Kidney capillary endothelial cell (primary cell): Measurements from ENCODE around the gene CSTPP1.
"Not testable (repeated sequence)": the region's sequence is repeated elsewhere in the genome, so short reads cannot be mapped to it uniquely, and the experiment has no call there.

Source experiments
- DNase-seq: peaks from one replicate; pipeline ENCODE4 v3.0.0-alpha.2; 2018; ENCODE audit warnings: low spot score

The CSTPP1 gene

GRCh38 chr11:46953093-46953492 is 16.5 kb downstream of the CSTPP1 start:
- no peak for DNase-seq

DNA sequence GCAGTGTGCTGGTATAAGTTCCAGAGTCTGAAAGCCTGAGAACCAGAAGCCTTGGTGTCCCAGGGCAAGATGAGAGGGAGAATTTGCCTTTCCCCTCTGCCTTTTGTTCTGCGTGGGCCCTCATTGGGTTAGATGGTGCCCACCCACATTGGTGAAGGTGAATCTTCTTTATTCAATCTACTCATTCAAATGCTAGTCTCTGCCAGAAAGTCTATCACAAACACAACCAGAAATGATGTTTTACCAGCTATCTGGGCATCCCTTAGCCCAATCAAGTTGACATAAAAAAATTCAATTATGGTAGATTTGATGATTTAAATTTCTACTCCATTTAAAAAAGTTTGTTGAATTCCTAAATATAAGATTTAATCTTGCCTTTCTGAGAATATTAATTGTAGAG is 22.2 kb downstream of the CSTPP1 start:
- DNase-seq, result no peak

DNA sequence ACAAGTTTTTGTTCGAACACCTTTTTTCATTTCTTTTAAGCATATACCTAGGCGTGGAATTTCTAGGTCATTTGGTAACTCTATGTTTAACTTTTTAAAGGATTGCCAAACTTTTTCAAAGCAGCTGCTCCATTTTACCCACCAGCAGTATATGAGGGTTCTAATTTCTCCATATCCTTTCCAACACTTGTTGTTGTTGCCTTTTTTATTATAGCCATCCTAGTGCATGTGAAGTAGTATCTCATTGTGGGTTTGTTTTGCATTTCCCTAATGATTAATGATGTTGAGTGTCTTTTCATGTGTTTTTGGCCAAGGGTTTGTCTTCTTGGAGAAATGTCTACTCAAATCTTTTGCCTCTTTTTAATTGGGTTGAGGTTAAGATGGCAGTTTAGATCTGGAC is 24.5 kb downstream of the CSTPP1 start:
- no peak for DNase-seq

GRCh38 chr11:46961886-46962285 is 25.3 kb downstream of the CSTPP1 start:
- DNase-seq, result not testable (repeated sequence)

DNA sequence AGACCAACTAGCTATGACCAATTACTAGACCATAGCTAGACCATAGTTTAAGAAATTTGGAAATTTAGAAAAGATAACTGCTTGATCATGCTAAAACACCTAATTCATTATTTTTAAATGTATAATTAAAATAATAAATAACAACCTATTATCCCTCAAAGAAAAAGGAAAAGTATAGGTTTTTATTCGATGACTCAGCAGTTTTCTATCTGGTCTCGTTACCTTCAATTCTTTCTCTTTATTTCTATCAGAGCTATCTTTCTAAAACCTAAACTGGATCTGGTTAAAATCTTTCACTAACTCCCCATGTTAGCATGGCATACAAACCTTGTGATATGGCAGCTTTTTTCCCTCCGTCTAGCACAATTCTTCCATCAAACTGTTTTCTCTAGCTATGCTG is 27.3 kb downstream of the CSTPP1 start:
- no peak for DNase-seq

- DNase-seq, result no peak
Measured at GRCh38 chr11:46966773-46967172, 30.2 kb downstream of the CSTPP1 start.

GRCh38 chr11:46967962-46968361 is 31.4 kb downstream of the CSTPP1 start:
- DNase-seq, result no peak

GRCh38 chr11:46969379-46969778 is 32.8 kb downstream of the CSTPP1 start:
- DNase-seq, result no peak

- DNase-seq, result no peak
Measured at GRCh38 chr11:46970913-46971625, 34.5 kb downstream of the CSTPP1 start.

GRCh38 chr11:46972343-46972742 is 35.8 kb downstream of the CSTPP1 start:
- DNase-seq, result no peak

DNA sequence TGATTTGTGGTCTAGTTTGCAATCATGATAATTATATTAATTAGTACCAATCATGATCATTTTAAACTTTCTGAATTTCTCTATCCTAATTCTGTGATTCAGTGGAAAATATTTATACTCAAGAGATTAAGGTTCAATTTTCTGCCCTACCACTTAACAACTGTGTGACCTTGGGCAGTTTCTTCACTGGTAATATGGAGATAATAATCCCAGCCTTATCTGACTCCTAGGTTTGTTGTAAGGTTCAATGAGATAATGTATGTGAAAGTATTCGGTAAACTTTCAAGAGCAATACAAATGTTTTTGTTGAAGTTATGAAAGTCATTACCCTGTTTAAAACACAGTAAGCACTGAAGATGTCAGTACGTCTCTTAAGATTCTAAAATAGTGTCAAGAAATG is 36.3 kb downstream of the CSTPP1 start:
- no peak for DNase-seq

- DNase-seq, result no peak
Measured at GRCh38 chr11:46976182-46976854, 39.8 kb downstream of the CSTPP1 start.

DNA sequence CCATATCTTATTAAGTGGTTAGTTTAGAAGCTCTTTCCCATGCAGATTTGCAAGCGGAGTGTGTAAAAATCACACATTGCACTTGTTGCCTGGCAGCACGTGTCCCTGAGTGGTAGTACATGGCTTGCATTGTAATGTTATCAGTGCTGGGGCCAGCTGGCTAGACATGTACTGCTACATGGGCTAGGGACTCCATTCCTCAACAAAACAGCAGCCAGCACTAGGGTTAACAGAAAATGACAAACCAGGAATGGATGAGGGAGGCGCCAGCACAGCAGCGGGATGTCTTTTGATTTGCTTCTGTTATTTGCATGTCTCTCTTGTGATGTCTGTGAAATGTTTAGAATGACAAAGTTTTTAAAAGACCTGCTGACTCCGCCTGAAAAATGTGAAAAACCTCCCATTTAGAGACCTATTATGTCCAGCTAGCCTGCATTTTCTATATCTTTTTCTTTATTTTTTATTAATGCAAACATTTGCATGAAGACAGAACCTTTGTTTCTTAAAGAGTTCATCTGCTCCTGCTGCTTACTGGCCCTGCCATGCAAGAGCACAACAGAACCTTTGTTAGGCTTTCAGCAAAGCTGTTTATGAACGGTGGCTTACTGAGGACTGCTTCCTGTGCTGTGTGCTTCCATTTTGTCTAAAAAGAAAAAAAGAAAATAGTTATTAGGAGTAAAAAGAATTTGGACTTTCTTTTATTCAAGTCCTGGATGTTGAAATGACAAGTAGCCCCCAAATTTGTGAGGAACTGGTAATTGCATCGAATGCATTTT is 40.7 kb downstream of the CSTPP1 start:
- no peak for DNase-seq

- DNase-seq, result no peak
Measured at GRCh38 chr11:46978005-46978491, 41.5 kb downstream of the CSTPP1 start.

DNA sequence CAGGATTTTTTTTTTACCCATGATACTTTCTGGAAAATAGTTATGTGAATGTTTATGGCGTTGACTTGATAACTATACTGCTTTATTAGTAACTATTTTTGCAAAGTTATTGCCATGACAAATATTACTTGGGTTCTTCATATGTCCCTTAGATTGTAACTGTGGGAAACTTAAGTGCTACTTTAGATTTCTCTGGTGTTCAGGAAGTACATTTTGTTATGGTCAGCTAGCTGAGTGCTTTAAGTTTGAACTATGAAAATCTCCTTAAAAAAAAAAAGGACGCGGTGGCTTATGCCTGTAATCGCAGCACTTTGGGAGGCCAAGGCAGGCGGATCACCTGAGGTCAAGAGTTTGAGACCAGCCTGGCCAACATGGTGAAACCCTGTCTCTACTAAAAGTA is 42.8 kb downstream of the CSTPP1 start:
- DNase-seq, result no peak

GRCh38 chr11:46981436-46981835 is 44.9 kb downstream of the CSTPP1 start:
- DNase-seq, result no peak

- DNase-seq, result no peak
Measured at GRCh38 chr11:46982797-46983452, 46.4 kb downstream of the CSTPP1 start.

GRCh38 chr11:46983598-46983997 is 47.0 kb downstream of the CSTPP1 start:
- no peak for DNase-seq

DNA sequence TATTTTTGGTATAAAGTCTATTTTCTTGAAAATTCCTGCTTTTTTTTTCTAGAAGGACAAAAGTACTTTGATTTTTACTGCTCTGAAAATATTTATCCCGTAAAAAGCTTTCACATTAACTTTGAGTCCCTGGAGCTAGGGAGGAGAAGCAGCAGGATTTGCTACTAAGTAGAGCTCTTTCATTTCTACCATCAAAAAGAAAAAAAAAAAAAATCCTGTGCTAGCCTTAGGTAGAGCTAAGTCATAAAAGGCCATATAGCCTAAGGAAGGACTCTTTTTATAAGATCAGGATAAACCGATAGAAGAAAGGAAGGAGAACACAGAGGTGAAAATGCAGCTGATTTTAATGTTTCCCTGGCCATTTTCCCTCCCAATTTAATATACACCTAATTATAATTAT is 48.0 kb downstream of the CSTPP1 start:
- DNase-seq, result no peak

DNA sequence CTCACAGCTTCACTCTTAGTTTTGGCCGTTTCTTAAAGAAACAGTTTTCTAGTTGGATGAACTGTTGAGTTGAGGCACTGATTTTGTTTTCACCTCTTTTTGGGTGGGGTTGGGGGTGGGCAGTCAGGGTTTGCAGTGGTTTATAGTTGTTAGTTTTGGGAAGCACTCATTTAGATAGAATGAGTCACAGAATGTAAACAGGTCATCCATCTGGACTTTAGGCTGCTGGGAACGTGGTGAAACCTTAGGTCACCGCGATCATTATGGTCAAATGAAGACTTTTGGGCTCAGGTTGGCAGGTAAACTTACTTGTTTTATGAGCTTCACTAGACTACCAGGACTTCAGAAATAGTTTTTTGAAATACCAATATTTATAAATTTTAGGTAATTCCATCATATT is 48.4 kb downstream of the CSTPP1 start:
- DNase-seq, result no peak

DNA sequence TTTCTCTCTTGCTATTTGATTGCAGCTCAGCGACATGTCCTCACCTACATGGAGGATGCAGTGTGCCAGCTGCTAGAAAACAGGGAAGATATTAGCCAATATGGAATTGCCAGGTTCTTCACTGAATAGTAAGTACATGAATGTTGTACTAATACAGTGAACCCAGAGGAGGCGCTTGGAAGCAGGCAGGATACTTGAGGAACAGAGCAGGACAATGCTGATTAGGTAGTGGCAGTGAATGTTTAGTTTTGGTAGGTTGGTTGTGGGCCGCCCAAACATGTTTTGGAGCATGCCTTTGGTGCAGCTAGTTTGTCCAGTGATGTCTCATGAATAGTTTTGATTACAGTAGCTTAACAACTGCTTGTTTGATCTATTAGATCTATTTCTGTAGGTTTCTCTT is 50.6 kb downstream of the CSTPP1 start:
- no peak for DNase-seq

GRCh38 chr11:46989810-46990487 is 53.4 kb downstream of the CSTPP1 start:
- not testable (repeated sequence) for DNase-seq
